HG03095 (cell line): ENCODE results near the gene PCA3.
A peak's percentile ranks its signal among the peaks of the same experiment; 100 is the strongest.

Experiments used
- ATAC-seq: cut with Tn5 transposase; IDR thresholded peaks from one replicate; pipeline ENCODE4 v1.9.1; 2021; ENCODE audit warnings: moderate library complexity; ENCODE audit not compliant: unreplicated experiment

Gene PCA3

GRCh38 chr9:76756268-76756640 lies 8.0 kb upstream of the PCA3 start:
- ATAC-seq: peak; percentile 36

- no peak for ATAC-seq
Measured at GRCh38 chr9:76756941-76757673, 7.1 kb upstream of the PCA3 start.

GRCh38 chr9:76758476-76758875 lies 5.8 kb upstream of the PCA3 start:
- ATAC-seq: no peak

DNA sequence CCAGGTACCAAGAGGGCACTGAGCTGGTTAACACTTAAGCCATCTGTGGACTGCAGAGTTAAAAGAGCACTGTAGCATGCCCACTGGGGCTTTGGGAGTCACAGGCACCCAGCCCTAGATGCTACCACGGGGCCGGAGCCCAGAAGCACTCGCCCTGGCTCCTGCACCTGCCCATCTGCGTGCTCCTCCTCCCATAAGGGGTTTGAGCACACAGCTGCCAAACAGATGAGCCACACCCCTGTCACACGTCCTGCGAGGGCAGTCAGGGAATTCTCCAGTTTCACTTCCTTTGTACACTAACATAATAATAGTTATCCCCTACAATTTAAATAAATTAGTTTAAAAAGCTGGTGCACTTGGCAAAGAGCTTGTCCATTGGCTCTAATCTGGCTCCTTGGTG lies 4.5 kb upstream of the PCA3 start:
- ATAC-seq: no peak

GRCh38 chr9:76761448-76761847 lies 2.8 kb upstream of the PCA3 start:
- ATAC-seq: no peak

- ATAC-seq: no peak
Measured at GRCh38 chr9:76766126-76766525, 1.9 kb downstream of the PCA3 start.

DNA sequence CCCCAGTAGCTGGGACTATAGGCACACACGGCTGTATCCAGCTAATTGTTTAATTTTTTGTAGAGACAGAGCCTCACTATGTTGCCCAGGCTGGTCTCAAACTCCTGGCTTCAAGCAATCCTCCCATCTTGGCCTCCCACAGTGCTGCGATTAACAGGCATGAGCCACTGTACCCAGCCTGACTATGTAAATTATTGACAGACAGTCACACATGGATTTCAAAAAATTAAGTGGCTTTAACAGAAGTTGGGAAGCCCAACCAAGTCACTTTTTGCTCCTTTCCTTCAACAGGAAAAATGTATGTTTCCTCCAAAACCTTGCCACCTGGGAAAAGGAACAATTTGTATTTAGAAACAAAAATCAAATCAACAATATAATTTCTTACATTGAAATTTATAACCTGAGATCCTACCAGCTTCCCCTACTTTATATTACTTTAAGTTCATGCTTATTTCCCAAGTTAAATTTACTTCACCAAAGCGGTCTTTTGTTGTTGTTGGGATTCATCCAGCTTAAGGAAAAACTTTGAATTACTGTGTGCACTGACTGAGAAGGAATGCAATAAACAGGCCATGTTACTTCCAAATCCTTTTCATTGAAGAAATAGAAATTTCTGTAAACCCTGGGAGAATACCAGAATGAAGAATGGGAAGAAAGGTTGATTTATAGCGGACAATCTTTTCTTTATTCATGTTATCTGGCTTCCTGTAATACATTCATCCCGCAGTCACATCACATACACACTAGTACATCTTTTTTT lies 8.6 kb downstream of the PCA3 start:
- no peak for ATAC-seq

- ATAC-seq: no peak
Measured at GRCh38 chr9:76784881-76785280, 20.6 kb downstream of the PCA3 start.

DNA sequence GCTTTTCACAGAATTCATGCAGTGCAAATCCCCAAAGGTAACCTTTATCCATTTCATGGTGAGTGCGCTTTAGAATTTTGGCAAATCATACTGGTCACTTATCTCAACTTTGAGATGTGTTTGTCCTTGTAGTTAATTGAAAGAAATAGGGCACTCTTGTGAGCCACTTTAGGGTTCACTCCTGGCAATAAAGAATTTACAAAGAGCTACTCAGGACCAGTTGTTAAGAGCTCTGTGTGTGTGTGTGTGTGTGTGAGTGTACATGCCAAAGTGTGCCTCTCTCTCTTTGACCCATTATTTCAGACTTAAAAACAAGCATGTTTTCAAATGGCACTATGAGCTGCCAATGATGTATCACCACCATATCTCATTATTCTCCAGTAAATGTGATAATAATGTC lies 21.3 kb downstream of the PCA3 start:
- no peak for ATAC-seq

DNA sequence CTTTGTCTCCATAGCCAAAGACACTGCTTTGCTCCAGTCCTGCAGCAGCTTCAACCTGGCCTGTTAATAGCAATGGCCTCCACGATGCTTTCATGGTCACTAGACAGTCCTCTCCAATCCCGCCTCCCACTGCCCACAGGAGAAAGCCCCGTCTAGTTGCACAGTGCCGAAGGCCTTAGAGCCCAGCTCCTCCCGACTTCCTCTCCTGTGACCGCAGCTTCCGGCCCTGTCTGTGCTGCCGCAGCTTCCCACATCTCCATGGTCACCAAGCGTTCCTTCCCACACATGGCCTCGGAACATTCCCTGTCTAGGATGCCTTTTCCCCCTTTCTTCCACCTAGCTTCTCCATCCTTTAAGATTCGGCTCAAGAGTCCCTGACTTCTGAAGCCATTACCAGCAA lies 23.4 kb downstream of the PCA3 start:
- ATAC-seq: no peak

GRCh38 chr9:76789840-76790239 lies 25.6 kb downstream of the PCA3 start:
- no peak for ATAC-seq

DNA sequence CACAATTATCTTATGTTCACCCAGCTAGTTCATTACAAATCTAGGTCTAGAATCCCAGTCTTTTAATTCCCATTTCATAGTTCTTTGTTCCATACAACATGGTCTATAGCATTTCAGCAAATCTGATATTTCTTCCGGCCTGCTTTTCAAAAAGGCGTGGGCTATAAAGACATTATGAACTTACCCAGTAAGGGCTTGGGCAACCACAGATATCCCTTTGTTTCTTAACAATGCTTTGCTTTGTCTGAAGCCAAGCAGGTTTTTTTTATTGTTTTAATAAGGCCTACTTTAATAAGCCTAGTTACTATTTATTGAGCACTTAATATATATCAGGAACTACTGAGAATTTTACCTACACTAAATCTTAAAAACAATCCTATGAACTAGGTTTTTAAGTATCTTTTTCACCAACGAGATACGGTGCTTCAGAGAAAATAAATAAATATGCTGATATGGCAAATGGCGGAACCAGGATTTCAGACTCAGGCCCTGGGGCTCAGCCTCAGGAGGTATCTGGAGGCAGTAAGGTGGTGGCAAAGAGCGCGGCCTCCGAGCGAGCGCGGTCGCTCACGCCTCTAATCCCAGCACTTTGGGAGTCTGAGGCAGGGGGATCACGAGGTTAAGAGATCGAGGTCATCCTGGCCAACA lies 29.7 kb downstream of the PCA3 start:
- ATAC-seq: no peak

- no peak for ATAC-seq
Measured at GRCh38 chr9:76796296-76796695, 32.1 kb downstream of the PCA3 start.

DNA sequence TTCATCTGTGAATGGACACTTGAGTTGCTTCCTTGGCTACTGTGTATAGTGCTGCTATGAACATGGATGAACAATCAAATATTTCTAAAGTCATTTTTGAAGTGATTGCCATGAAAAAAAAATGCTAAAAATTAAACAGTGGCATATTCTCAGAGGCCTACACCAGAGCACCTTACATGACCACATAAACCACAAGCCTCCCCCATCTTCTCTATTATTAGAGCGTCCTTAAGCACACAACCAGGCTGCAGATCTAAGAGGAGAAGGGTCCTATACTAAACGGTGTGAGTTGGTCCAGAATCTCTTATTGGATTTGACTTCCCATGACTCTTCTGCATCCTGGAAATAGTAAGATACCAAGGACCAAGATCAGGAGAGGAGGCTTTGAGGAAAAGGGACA lies 34.3 kb downstream of the PCA3 start:
- ATAC-seq: no peak

- no peak for ATAC-seq
Measured at GRCh38 chr9:76799473-76799872, 35.2 kb downstream of the PCA3 start.

DNA sequence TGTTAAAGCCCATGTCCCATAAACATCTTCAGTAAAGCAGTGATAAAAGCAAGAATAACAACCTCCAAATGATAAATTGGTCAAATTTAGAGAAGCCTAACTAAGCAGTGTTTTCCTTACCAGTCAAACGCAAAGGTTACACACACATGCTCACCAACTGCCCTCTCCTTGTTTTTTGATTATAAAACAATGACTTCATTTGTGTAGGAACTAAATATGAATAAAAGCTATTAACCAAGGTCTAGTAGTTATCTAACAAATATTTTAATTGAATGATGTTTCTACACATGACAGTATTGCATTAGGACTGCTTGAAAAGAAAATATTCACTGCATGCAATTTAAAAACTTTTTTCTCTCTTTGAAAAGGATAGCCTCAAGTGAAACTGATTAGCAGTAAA lies 36.7 kb downstream of the PCA3 start:
- ATAC-seq: no peak

- ATAC-seq: no peak
Measured at GRCh38 chr9:76803083-76803482, 38.8 kb downstream of the PCA3 start.

DNA sequence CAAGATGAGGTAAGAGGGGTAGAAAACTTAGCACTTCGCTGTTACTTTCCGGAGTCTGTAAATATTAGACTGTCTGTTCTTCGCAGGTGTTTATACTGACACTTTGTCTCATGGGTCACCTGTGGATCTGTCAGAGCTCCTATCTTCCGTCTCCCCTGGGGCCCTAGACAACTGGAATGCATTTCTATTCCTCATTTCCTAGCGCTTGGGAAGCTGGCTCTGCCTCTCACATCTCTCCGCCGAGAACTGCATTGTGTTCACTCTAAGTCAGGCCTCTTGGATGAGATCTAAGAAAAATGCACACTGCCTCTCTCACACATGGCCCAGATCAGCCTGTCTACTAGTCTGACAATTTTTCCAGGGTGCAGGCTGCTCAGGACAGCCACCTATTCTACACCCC lies 39.5 kb downstream of the PCA3 start:
- no peak for ATAC-seq

- ATAC-seq: no peak
Measured at GRCh38 chr9:76808636-76809035, 44.4 kb downstream of the PCA3 start.

GRCh38 chr9:76810377-76810957 lies 46.2 kb downstream of the PCA3 start:
- ATAC-seq: no peak

- no peak for ATAC-seq
Measured at GRCh38 chr9:76812591-76812990, 48.4 kb downstream of the PCA3 start.

DNA sequence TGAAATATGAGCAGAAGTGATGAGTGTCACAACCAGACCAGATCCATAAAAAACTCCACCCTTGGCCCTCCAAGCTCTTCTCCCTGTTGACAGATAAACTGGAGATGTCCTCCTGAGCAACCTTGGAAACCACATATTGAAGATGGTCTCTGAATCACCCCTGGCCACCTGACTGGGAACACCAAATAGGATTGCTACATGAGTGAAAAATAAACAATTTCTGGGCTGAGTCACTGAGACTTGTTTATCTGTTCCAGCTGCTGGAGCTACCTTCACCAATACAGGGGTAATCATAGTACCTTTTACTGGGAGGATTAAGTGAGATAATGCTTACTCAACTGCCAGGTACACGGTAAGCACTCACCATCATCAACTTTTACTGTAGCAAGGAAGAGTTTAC lies 53.3 kb downstream of the PCA3 start:
- ATAC-seq: no peak
